HG03139 (cell line): Measurements from ENCODE around the gene CEACAM7.

Experiments used
- ATAC-seq: cut with Tn5 transposase; IDR thresholded peaks from one replicate; pipeline ENCODE4 v1.9.1; 2021; ENCODE audit not compliant: unreplicated experiment

CEACAM7 gene

GRCh38 chr19:41700381-41701195 lies 12.5 kb upstream of the CEACAM7 start:
- ATAC-seq, result no peak

GRCh38 chr19:41699968-41700323 lies 11.9 kb upstream of the CEACAM7 start:
- ATAC-seq, result no peak

- no peak for ATAC-seq
Measured at GRCh38 chr19:41699231-41699967, 11.3 kb upstream of the CEACAM7 start.

GRCh38 chr19:41698746-41699230 lies 10.7 kb upstream of the CEACAM7 start:
- ATAC-seq, result no peak

- ATAC-seq, result no peak
Measured at GRCh38 chr19:41697198-41697855, 9.3 kb upstream of the CEACAM7 start.

- ATAC-seq, result no peak
Measured at GRCh38 chr19:41696402-41697197, 8.5 kb upstream of the CEACAM7 start.

GRCh38 chr19:41695745-41696144 lies 7.7 kb upstream of the CEACAM7 start:
- ATAC-seq, result no peak

GRCh38 chr19:41694831-41695635 lies 7.0 kb upstream of the CEACAM7 start:
- no peak for ATAC-seq

GRCh38 chr19:41694196-41694595 lies 6.1 kb upstream of the CEACAM7 start:
- ATAC-seq, result no peak

GRCh38 chr19:41691268-41691970 lies 3.3 kb upstream of the CEACAM7 start:
- no peak for ATAC-seq

- no peak for ATAC-seq
Measured at GRCh38 chr19:41690801-41691065, 2.7 kb upstream of the CEACAM7 start.

GRCh38 chr19:41689993-41690800 lies 2.1 kb upstream of the CEACAM7 start:
- ATAC-seq, result no peak

GRCh38 chr19:41688687-41689086 lies 617 bp upstream of the CEACAM7 start:
- ATAC-seq, result no peak

- ATAC-seq, result no peak
Measured at GRCh38 chr19:41687419-41687818, 651 bp downstream of the CEACAM7 start.

- no peak for ATAC-seq
Measured at GRCh38 chr19:41682437-41682836, 5.6 kb downstream of the CEACAM7 start.

- no peak for ATAC-seq
Measured at GRCh38 chr19:41671486-41671885, 16.6 kb downstream of the CEACAM7 start.

- no peak for ATAC-seq
Measured at GRCh38 chr19:41670755-41671154, 17.3 kb downstream of the CEACAM7 start.

GRCh38 chr19:41668315-41668714 lies 19.8 kb downstream of the CEACAM7 start:
- ATAC-seq, result no peak

- ATAC-seq, result no peak
Measured at GRCh38 chr19:41666075-41666474, 22.0 kb downstream of the CEACAM7 start.
